Gastroesophageal sphincter (tissue), 3 donors: ENCODE measurements around the gene CLDND1.

ENCODE experiments used
- EP300 ChIP-seq: sonication (generic); formaldehyde crosslinking; IDR thresholded peaks from one replicate; pipeline ENCODE4 v1.6.1; 2017; ENCODE audit warnings: antibody characterized with exemption, mild to moderate bottlenecking
- POLR2A ChIP-seq, 2 donors: fragments of 450-650 bp; IDR thresholded peaks; one replicate each; pipeline ENCODE4 v1.6.1; 2017; ENCODE audit warnings: antibody characterized with exemption in 2 of 2, mild to moderate bottlenecking in 2 of 2, moderate library complexity in 1 of 2
- POLR2AphosphoS5 ChIP-seq: sonication (generic); formaldehyde crosslinking; IDR thresholded peaks from one replicate; pipeline ENCODE4 v1.6.1; 2017; ENCODE audit warnings: antibody characterized with exemption
- TF ChIP-seq, protein P1 (sequence below), 4 experiments: fragments of 200-600 bp in 2 of 4; fragments of 450-650 bp in 2 of 4; sonication (generic) in 1 of 4; IDR thresholded peaks; one replicate each; pipeline ENCODE4 v1.5.1; 2017 to 2019; ENCODE audit warnings: antibody characterized with exemption in 4 of 4, mild to moderate bottlenecking in 2 of 4, moderate library complexity in 2 of 4

DNA sequence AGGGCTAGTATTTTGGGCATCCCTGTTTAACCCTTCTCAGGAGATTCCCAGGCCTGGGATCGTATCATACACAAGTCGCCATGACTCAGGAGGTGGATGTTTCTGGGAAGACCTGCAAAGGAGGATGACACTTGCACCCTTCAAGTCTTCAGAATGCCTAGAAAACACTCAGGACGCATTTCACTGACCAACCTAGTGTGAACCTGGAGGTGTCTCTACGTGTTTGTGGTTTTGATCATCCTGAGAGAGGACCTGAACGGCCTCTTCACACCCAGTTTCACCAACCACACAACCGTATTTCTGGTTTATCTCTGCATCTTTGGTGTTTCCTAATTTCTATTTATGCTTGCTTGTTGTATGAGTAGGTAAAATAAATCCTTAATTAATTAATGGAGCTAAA lies 2.8 kb upstream of the CLDND1 start:
- TF ChIP-seq EP300 (no peak), POLR2AphosphoS5 (no peak), POLR2A (IDR thresholded peaks at IDR 0.05) (no peak)
- TF ChIP-seq, protein P1, sequence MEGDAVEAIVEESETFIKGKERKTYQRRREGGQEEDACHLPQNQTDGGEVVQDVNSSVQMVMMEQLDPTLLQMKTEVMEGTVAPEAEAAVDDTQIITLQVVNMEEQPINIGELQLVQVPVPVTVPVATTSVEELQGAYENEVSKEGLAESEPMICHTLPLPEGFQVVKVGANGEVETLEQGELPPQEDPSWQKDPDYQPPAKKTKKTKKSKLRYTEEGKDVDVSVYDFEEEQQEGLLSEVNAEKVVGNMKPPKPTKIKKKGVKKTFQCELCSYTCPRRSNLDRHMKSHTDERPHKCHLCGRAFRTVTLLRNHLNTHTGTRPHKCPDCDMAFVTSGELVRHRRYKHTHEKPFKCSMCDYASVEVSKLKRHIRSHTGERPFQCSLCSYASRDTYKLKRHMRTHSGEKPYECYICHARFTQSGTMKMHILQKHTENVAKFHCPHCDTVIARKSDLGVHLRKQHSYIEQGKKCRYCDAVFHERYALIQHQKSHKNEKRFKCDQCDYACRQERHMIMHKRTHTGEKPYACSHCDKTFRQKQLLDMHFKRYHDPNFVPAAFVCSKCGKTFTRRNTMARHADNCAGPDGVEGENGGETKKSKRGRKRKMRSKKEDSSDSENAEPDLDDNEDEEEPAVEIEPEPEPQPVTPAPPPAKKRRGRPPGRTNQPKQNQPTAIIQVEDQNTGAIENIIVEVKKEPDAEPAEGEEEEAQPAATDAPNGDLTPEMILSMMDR (IDR thresholded peaks at IDR 0.05), result no peak
